Transverse colon (tissue), 4 donors: ENCODE measurements around the gene ZFX. TPM values are rescaled to one million over a fixed set of nuclear protein-coding genes. Genes with fewer than 3 reads are reported as not detected.

Experiments
- DNase-seq: peaks from one replicate; pipeline ENCODE4 v3.0.0-alpha.2; 2019
- H3K27ac ChIP-seq, 4 donors: fragments of 200-600 bp; sonication (generic); 2 replicates each; pipeline ENCODE4 v1.5.1; 2016 to 2018; ENCODE audit warnings: inconsistent platforms in 4 of 4
- H3K27me3 ChIP-seq: fragments of 200-600 bp; sonication (generic); 2 replicates; pipeline ENCODE4 v1.5.1; 2017; ENCODE audit warnings: inconsistent platforms
- H3K36me3 ChIP-seq, 4 donors: fragments of 200-600 bp; sonication (generic); 2 replicates each; pipeline ENCODE4 v1.5.1; 2017 to 2019; ENCODE audit warnings: inconsistent platforms in 4 of 4
- H3K4me1 ChIP-seq, 4 donors: fragments of 200-600 bp; sonication (generic); 2 replicates each; pipeline ENCODE4 v1.5.1; 2017 to 2020; ENCODE audit warnings: inconsistent platforms in 4 of 4
- H3K4me3 ChIP-seq, 4 donors: fragments of 200-600 bp; sonication (generic); 1 replicate in 1 of 4; 2 replicates in 3 of 4; pipeline versions ENCODE4 v1.5.1 to v1.6.1; 2017 to 2019; ENCODE audit warnings: inconsistent platforms in 4 of 4
- H3K9me3 ChIP-seq, 2 donors: fragments of 200-600 bp; sonication (generic); 2 replicates each; pipeline ENCODE4 v1.5.1; 2017 to 2019; ENCODE audit warnings: inconsistent platforms in 2 of 2
- EP300 ChIP-seq: sonication (generic); formaldehyde crosslinking; IDR thresholded peaks from one replicate; pipeline ENCODE4 v1.6.1; 2017; ENCODE audit warnings: antibody characterized with exemption, low read depth
- POLR2A ChIP-seq: fragments of 450-650 bp; IDR thresholded peaks from one replicate; pipeline ENCODE4 v1.6.1; 2016; ENCODE audit warnings: antibody characterized with exemption, mild to moderate bottlenecking, moderate library complexity
- POLR2AphosphoS5 ChIP-seq, 3 donors: sonication (generic); formaldehyde crosslinking; IDR thresholded peaks; one replicate each; pipeline ENCODE4 v1.6.1; 2016; ENCODE audit warnings: antibody characterized with exemption in 3 of 3
- WGBS, 2 donors: methylation state at CpG; one replicate each; pipeline ENCODE4 v1.1.5; 2018; ENCODE audit warnings: low coverage in 1 of 2; 5-methylcytosine and 5-hydroxymethylcytosine counted together
- in situ Hi-C, 4 donors: fragments of 200-750 bp; cut with MboI; loops; one replicate each; pipeline versions ENCODE4 v1.15.0 to v1.15.1; 2017; ENCODE audit warnings: low sequenced_read_pairs in 3 of 4, low pct_ligation_motif_present in 1 of 4, low pct_unique_long_range_greater_than_20kb in 1 of 4
- intact Hi-C: fragments of 100-400 bp; cut with DNase I; formaldehyde crosslinking; loops from one replicate; pipeline ENCODE4 v1.15.1; 2023; ENCODE audit warnings: low total_unique reads
- total RNA-seq, 4 donors: library from RNA; depleted of rRNA; stranded (reverse); fragments of >200 nt; gene quantifications; one replicate each; pipeline ENCODE4 v1.1.0, GENCODE V29; 2016
- TF ChIP-seq, protein P1 (sequence below), 5 experiments: fragments of 200-600 bp in 3 of 5; fragments of 450-650 bp in 2 of 5; sonication (generic) in 3 of 5; IDR thresholded peaks; 1 replicate in 2 of 5; 2 replicates in 3 of 5; pipeline ENCODE4 v1.5.1; 2016 to 2017; ENCODE audit warnings: antibody characterized with exemption in 5 of 5, inconsistent platforms in 3 of 5, mild to moderate bottlenecking in 2 of 5, moderate library complexity in 1 of 5

Gene ZFX
- total RNA-seq, 4 donors from 2014 or later, result 33.7 to 50.5 (median 47.4) TPM

DNA sequence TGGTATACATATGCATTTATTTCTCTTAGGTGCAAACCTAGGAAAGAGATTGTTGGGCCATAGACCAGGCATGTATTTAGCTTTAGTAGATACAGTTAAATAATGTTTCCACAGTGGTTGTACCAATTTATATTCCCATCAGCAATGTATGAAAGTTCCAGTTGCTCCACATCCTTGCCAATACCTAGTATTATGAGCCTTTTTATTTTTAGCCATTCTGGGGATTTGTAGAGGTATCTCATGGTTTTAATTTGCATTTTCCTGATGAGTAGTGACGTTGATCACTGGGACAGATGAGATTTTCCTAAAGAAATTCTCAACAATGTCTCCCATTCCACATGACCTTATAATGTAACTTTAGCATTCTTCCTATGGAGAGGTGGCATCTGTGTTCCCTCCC is 107.5 kb downstream of the ZFX start:
- in situ Hi-C loops (no loop called here), intact Hi-C loops (no loop called here)
- Histone ChIP-seq H3K4me3 (no peak overlapping the region), H3K9me3 (no peaks in the 10 kb centered on the region), H3K4me1 (peaks cover 0 to 12% (median 3%) of the 10 kb centered on the region in 4 donors), H3K36me3 (no peaks in the 10 kb centered on the region), H3K27me3 (no peaks in the 10 kb centered on the region), H3K27ac (no peak overlapping the region)
- DNase-seq, result no peak
- WGBS, 2 donors, result 29% methylated on average over 1 of the region's 1 CpG; no CpG with 5 or more reads in 1 of the 2 donors
- no peak for TF ChIP-seq POLR2AphosphoS5 (IDR thresholded peaks at IDR 0.05)
- no peak for TF ChIP-seq EP300
- TF ChIP-seq, protein P1, sequence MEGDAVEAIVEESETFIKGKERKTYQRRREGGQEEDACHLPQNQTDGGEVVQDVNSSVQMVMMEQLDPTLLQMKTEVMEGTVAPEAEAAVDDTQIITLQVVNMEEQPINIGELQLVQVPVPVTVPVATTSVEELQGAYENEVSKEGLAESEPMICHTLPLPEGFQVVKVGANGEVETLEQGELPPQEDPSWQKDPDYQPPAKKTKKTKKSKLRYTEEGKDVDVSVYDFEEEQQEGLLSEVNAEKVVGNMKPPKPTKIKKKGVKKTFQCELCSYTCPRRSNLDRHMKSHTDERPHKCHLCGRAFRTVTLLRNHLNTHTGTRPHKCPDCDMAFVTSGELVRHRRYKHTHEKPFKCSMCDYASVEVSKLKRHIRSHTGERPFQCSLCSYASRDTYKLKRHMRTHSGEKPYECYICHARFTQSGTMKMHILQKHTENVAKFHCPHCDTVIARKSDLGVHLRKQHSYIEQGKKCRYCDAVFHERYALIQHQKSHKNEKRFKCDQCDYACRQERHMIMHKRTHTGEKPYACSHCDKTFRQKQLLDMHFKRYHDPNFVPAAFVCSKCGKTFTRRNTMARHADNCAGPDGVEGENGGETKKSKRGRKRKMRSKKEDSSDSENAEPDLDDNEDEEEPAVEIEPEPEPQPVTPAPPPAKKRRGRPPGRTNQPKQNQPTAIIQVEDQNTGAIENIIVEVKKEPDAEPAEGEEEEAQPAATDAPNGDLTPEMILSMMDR (IDR thresholded peaks at IDR 0.05), result no peak

DNA sequence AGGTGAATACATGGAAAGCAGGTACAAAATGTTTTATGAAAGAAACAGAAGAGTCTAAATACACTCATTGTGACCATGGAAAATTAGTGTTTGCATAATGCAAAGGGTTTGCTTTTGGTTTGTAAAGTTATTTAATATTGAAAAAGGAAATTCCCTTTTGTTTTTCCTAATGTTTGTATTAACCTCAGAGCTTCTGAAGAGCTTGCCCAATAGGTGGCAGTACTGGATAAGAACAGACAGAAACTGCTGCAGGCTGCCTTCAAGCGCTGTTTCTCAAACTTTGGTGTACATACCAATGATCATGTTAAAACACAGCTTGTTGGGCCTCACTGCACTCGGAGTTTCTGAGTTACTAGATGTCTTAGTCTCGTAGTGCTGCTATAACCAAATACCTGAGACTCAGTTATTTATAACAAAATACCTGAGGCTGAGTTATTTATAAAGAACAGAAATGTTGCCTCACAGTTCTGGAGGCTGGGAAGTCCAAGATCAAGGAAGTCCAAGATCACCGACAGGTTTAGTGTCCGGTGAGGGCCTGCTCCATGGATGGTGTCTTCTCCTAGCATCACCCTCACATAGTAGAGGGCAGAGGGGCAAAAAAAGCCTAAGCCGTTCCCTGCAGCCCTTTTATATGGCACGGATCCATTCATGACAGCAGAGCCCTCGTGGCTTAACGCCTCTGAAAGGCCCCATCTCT is 110.2 kb downstream of the ZFX start:
- peaks cover 0 to 12% (median 3%) of the 10 kb centered on the region in 4 donors for H3K4me1 ChIP-seq
- no peak overlapping the region for H3K4me3 ChIP-seq
- no peaks in the 10 kb centered on the region for H3K9me3 ChIP-seq
- intact Hi-C loops (loop anchor here (10.0 kb wide), 1 partner anchor 245 kb away; no protein-coding TSS in a partner anchor), in situ Hi-C loops (no loop called here)
- H3K36me3 ChIP-seq, result no peaks in the 10 kb centered on the region
- WGBS, 2 donors, result 71% methylated on average over 9 of the region's 9 CpGs; no CpG with 5 or more reads in 1 of the 2 donors
- TF ChIP-seq, protein P1 (IDR thresholded peaks at IDR 0.05), result peak; percentile 24 to 45 (median 38)
- no peak for TF ChIP-seq EP300
- peak; percentile 26 for DNase-seq
- H3K27ac ChIP-seq, result peak overlapping the region in 2 of 4 donors; percentile 28 to 55
- H3K27me3 ChIP-seq, result no peaks in the 10 kb centered on the region

GRCh38 chrX:24260842-24261550 is 111.5 kb downstream of the ZFX start:
- peak; percentile 39 for DNase-seq
- Histone ChIP-seq H3K4me3 (no peak overlapping the region), H3K27me3 (no peaks in the 10 kb centered on the region), H3K4me1 (peaks cover 0 to 12% (median 3%) of the 10 kb centered on the region in 4 donors), H3K9me3 (no peaks in the 10 kb centered on the region), H3K36me3 (no peaks in the 10 kb centered on the region), H3K27ac (peak overlapping the region; percentile 34 to 66 (median 51))
- TF ChIP-seq POLR2A, result no peak
- TF ChIP-seq POLR2AphosphoS5 (IDR thresholded peaks at IDR 0.05), result peak in 1 of 3 donors; percentile 8
- TF ChIP-seq EP300, result no peak
- TF ChIP-seq, protein P1 (IDR thresholded peaks at IDR 0.05), result no peak
- 10 to 44% methylated on average over 2 to 10 of the region's 10 CpGs for WGBS, 2 donors
- in situ Hi-C loops, result no loop called here
- intact Hi-C loops, result loop anchor here (10.0 kb wide), 1 partner anchor 244 kb away; no protein-coding TSS in a partner anchor

GRCh38 chrX:24262309-24262708 is 112.8 kb downstream of the ZFX start:
- Histone ChIP-seq H3K27me3 (no peaks in the 10 kb centered on the region), H3K36me3 (no peaks in the 10 kb centered on the region), H3K27ac (no peak overlapping the region), H3K4me1 (peaks cover 0 to 12% (median 3%) of the 10 kb centered on the region in 4 donors), H3K4me3 (no peak overlapping the region), H3K9me3 (no peaks in the 10 kb centered on the region)
- intact Hi-C loops (loop anchor here (10.0 kb wide), 1 partner anchor 242 kb away; no protein-coding TSS in a partner anchor), in situ Hi-C loops (no loop called here)
- WGBS, 2 donors, result 88% methylated on average over 3 of the region's 3 CpGs; no CpG with 5 or more reads in 1 of the 2 donors
- no peak for DNase-seq
- no peak for TF ChIP-seq POLR2AphosphoS5 (IDR thresholded peaks at IDR 0.05)
- TF ChIP-seq, protein P1 (IDR thresholded peaks at IDR 0.05), result no peak
- no peak for TF ChIP-seq EP300
- no peak for TF ChIP-seq POLR2A
